Testis (tissue), 2 donors: Measurements from ENCODE around the gene AGTR1.

Experiments used
- POLR2A ChIP-seq: fragments of 450-650 bp; IDR thresholded peaks from one replicate; pipeline ENCODE4 v1.6.1; 2017; ENCODE audit warnings: antibody characterized with exemption, mild to moderate bottlenecking, moderate library complexity
- TF ChIP-seq, protein P1 (sequence below), 3 experiments: fragments of 450-650 bp in 2 of 3; fragments of 200-600 bp in 1 of 3; sonication (generic) in 1 of 3; IDR thresholded peaks; one replicate each; pipeline ENCODE4 v1.5.1; 2016 to 2019; ENCODE audit warnings: antibody characterized with exemption in 3 of 3, mild to moderate bottlenecking in 2 of 3, moderate library complexity in 1 of 3

DNA sequence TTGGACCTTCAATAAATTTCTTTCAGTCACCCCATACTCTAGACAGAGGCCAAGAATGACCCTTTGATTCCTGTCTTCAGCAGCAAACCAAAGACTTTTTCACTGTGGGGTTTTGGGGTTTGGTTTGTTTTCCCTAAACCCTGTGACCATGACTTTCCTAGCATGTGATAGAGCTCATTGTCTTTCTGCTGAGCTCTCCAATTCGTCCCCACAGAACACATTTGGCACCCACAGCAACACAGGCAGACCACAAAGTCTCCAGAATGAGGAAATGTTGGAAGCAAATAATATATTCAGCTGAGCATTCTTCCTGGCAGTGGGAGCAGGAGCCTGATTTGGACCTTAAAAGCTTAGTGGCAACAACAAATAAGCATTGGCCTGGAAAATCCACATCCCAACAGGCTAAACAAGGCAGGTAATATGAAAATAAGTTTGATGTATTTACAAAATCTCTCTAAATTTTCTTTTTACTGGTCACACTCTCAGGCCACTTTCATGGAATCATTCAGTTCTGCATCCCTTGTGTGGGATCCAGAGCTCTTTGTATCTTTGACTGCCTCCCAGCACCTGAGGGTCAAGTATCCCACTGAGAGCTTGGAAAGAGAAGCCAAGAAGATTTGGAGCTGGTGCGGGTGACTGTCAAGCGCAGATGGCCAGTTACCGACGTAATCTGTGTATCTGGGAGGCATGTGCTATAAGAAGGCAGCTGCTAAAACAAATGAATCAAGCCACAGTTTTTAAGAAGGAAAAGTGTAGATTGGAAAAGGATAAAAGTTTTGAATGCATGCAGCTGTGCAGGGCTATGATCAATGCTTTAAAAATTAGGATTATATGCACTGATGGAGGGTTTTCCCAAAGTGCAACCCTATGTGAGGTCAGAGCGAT lies 93.4 kb downstream of the AGTR1 start:
- TF ChIP-seq, protein P1, sequence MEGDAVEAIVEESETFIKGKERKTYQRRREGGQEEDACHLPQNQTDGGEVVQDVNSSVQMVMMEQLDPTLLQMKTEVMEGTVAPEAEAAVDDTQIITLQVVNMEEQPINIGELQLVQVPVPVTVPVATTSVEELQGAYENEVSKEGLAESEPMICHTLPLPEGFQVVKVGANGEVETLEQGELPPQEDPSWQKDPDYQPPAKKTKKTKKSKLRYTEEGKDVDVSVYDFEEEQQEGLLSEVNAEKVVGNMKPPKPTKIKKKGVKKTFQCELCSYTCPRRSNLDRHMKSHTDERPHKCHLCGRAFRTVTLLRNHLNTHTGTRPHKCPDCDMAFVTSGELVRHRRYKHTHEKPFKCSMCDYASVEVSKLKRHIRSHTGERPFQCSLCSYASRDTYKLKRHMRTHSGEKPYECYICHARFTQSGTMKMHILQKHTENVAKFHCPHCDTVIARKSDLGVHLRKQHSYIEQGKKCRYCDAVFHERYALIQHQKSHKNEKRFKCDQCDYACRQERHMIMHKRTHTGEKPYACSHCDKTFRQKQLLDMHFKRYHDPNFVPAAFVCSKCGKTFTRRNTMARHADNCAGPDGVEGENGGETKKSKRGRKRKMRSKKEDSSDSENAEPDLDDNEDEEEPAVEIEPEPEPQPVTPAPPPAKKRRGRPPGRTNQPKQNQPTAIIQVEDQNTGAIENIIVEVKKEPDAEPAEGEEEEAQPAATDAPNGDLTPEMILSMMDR (IDR thresholded peaks at IDR 0.05), result no peak
- TF ChIP-seq POLR2A, result no peak
